ENCODE data around the gene RB1. TPM values are rescaled to one million over a fixed set of nuclear protein-coding genes. Genes with fewer than 3 reads are reported as not detected.

RB1 gene
- total RNA-seq, 2 experiments from 2014 or later, result 33.5 to 84.4 TPM

DNA sequence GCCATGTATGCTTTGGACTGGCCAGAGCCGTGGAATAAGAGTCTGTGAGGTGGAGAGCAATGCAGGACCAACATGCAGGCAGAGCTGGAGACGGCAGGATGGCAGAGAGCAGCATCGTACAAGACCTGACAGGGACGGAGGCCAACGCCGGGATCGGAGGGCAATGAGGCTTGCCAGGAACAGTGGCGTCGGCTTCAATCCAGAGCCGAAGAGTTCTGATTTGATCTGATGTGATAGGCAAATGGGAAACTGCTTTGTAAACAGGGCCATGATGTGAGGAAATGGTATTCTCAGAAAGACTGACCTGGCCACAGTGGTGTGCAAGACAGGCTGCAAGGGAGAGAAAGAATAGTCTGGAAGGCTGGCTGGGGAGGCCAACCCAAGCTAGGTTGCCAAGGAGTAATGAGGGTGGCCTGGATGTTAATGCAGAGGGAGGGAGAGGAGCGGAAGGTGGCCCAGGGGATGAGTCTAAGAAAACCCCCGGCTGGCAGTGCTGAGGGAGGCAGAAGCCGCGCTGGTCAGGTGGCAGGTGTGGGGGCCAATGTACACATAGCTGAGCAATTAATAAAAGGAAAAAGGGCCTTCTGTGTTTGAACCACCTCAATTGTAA, 202.6 kb downstream of the RB1 start:
- no peak overlapping the region for H2AFZ ChIP-seq (ENCODE audit: low read length)
- peaks cover 5% of the 10 kb centered on the region; the same call in 1 of the 2 replicates for H4K20me1 ChIP-seq (ENCODE audit: insufficient read depth, low read length)

GRCh38 chr13:48507021-48507420, 203.5 kb downstream of the RB1 start:
- Histone ChIP-seq H3K79me2 (ENCODE audit: insufficient read depth, low read depth, low read length) (no peaks in the 10 kb centered on the region), H3K4me3 (ENCODE audit: low read depth, low read length, poor library complexity, severe bottlenecking) (no peak overlapping the region), H3K4me1 (ENCODE audit: insufficient read depth, low read length, poor library complexity, severe bottlenecking) (peaks cover 39% of the 10 kb centered on the region), H3K9me2 (ENCODE audit: insufficient read depth, low read length) (no peaks in the 10 kb centered on the region), H3K9me3 (ENCODE audit: low read length) (no peaks in the 10 kb centered on the region), H3K27ac (ENCODE audit: low read depth, low read length, poor library complexity, severe bottlenecking) (no peak overlapping the region), H2AFZ (ENCODE audit: low read length) (no peak overlapping the region), H3K4me2 (ENCODE audit: low read length) (no peak overlapping the region; the same call in 1 of the 2 replicates), H4K20me1 (ENCODE audit: insufficient read depth, low read length) (peaks cover 5% of the 10 kb centered on the region; the same call in 1 of the 2 replicates), H3K36me3 (ENCODE audit: insufficient read depth, low read length) (peaks cover 7% of the 10 kb centered on the region)
- BruUV-seq (replicated peaks), result no TSS peak
- no peak for TF ChIP-seq EZH2phosphoT487 (IDR thresholded peaks at IDR 0.05; ENCODE audit: borderline replicate concordance, low read depth, low read length)
- TF ChIP-seq, protein P1, sequence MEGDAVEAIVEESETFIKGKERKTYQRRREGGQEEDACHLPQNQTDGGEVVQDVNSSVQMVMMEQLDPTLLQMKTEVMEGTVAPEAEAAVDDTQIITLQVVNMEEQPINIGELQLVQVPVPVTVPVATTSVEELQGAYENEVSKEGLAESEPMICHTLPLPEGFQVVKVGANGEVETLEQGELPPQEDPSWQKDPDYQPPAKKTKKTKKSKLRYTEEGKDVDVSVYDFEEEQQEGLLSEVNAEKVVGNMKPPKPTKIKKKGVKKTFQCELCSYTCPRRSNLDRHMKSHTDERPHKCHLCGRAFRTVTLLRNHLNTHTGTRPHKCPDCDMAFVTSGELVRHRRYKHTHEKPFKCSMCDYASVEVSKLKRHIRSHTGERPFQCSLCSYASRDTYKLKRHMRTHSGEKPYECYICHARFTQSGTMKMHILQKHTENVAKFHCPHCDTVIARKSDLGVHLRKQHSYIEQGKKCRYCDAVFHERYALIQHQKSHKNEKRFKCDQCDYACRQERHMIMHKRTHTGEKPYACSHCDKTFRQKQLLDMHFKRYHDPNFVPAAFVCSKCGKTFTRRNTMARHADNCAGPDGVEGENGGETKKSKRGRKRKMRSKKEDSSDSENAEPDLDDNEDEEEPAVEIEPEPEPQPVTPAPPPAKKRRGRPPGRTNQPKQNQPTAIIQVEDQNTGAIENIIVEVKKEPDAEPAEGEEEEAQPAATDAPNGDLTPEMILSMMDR (conservative IDR thresholded peaks at IDR 0.05; ENCODE audit: low read length), result no peak
- ChIA-PET CTCF (ENCODE audit: unreplicated experiment) (interaction anchor here (1.9 kb wide), 1 partner anchor 25 kb away, joined by 4 read pairs; the partner anchor contains the start of gene RCBTB2), POLR2A (interaction anchor here (0.9 to 1.8 kb wide), 5 partner anchors 11 to 180 kb away, joined by 3 to 7 read pairs (median 5); partner anchors contain the start of gene RCBTB2)
- no peak for DNase-seq (ENCODE audit: low spot score)
- intact Hi-C loops (cut with micrococcal nuclease; ENCODE audit: unreplicated experiment), result no loop called here

More for the DNA sequence above, 202.6 kb downstream of the RB1 start:
- ChIA-PET POLR2A (interaction anchor here (0.9 to 1.9 kb wide), 5 partner anchors 11 to 407 kb away, joined by 3 to 7 read pairs (median 5); partner anchors contain the start of gene RCBTB2), CTCF (ENCODE audit: unreplicated experiment) (interaction anchor here (1.9 kb wide), 1 partner anchor 26 kb away, joined by 4 read pairs; the partner anchor contains the start of gene RCBTB2)
- TF ChIP-seq, protein P1 (conservative IDR thresholded peaks at IDR 0.05; ENCODE audit: low read length), result no peak
- TF ChIP-seq EZH2phosphoT487 (IDR thresholded peaks at IDR 0.05; ENCODE audit: borderline replicate concordance, low read depth, low read length), result no peak
- no peaks in the 10 kb centered on the region for H3K79me2 ChIP-seq (ENCODE audit: insufficient read depth, low read depth, low read length)
- peak overlapping the region; percentile 20 for H3K27ac ChIP-seq (ENCODE audit: low read depth, low read length, poor library complexity, severe bottlenecking)
- DNase-seq (ENCODE audit: low spot score), result no peak
- peak overlapping the region; percentile 87 for H3K4me2 ChIP-seq (ENCODE audit: low read length)
- intact Hi-C loops (cut with micrococcal nuclease; ENCODE audit: unreplicated experiment), result no loop called here
- H3K4me3 ChIP-seq (ENCODE audit: low read depth, low read length, poor library complexity, severe bottlenecking), result peak overlapping the region; percentile 46
- no TSS peak for BruUV-seq (replicated peaks)
- no peaks in the 10 kb centered on the region for H3K36me3 ChIP-seq (ENCODE audit: insufficient read depth, low read length)
- H3K9me2 ChIP-seq (ENCODE audit: insufficient read depth, low read length), result no peaks in the 10 kb centered on the region
- H3K4me1 ChIP-seq (ENCODE audit: insufficient read depth, low read length, poor library complexity, severe bottlenecking), result peaks cover 48% of the 10 kb centered on the region
- no peaks in the 10 kb centered on the region for H3K9me3 ChIP-seq (ENCODE audit: low read length)

DNA sequence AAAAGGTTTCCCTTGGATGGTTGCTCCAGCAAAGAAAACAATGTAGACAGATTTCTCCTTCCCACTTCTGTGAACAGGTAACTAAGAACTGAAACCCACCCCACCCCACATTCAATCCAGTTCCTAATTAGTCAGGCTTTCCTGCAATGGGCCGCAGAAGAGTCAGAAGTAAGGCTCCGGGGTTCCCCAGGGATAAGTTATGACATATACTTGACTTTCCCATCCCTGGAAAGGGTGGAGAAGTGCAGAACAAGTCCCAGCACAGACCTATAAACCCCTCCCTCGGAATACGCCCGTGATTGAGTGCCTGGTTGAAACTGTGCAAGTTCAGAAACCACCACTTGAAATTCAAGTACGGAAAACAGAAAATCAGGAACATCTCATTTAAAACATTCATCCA, 204.5 kb downstream of the RB1 start:
- no peak overlapping the region for H3K4me2 ChIP-seq (ENCODE audit: low read length)
- peaks cover 14% of the 10 kb centered on the region for H3K36me3 ChIP-seq (ENCODE audit: insufficient read depth, low read length)
- BruUV-seq (replicated peaks), result no TSS peak
- no peak overlapping the region for H3K4me3 ChIP-seq (ENCODE audit: low read depth, low read length, poor library complexity, severe bottlenecking)
- no peaks in the 10 kb centered on the region for H3K9me2 ChIP-seq (ENCODE audit: insufficient read depth, low read length)
- H3K27ac ChIP-seq (ENCODE audit: low read depth, low read length, poor library complexity, severe bottlenecking), result no peak overlapping the region
- H4K20me1 ChIP-seq (ENCODE audit: insufficient read depth, low read length), result peaks cover 5% of the 10 kb centered on the region; the same call in 1 of the 2 replicates
- no peaks in the 10 kb centered on the region for H3K9me3 ChIP-seq (ENCODE audit: low read length)
- POLR2A ChIA-PET, result interaction anchor here (1.0 kb wide), 1 partner anchor 16 kb away, joined by 3 read pairs; no protein-coding TSS in a partner anchor
- CTCF ChIA-PET (ENCODE audit: unreplicated experiment), result no interaction called here
- intact Hi-C loops (cut with micrococcal nuclease; ENCODE audit: unreplicated experiment), result no loop called here
- no peaks in the 10 kb centered on the region for H3K79me2 ChIP-seq (ENCODE audit: insufficient read depth, low read depth, low read length)
- DNase-seq (ENCODE audit: low spot score), result no peak
- no peak for TF ChIP-seq EZH2phosphoT487 (IDR thresholded peaks at IDR 0.05; ENCODE audit: borderline replicate concordance, low read depth, low read length)
- TF ChIP-seq, protein P1 (conservative IDR thresholded peaks at IDR 0.05; ENCODE audit: low read length), result no peak
- H3K4me1 ChIP-seq (ENCODE audit: insufficient read depth, low read length, poor library complexity, severe bottlenecking), result peaks cover 33% of the 10 kb centered on the region
- H2AFZ ChIP-seq (ENCODE audit: low read length), result no peak overlapping the region

Data from OCI-LY7 (cell line).